Vagina (tissue), 2 donors: ENCODE data around the gene DAP3. TPM values are rescaled to one million over a fixed set of nuclear protein-coding genes. Genes with fewer than 3 reads are reported as not detected.
"Not testable (repeated sequence)": the region's sequence is repeated elsewhere in the genome, so short reads cannot be mapped to it uniquely, and the experiment has no call there.

ENCODE experiments used
- DNase-seq, 2 donors: peaks; one replicate each; pipeline ENCODE4 v3.0.0-alpha.2; 2017; ENCODE audit errors: extremely low spot score in 2 of 2
- H3K27ac ChIP-seq: fragments of 200-600 bp; sonication (generic); one replicate; pipeline ENCODE4 v1.5.1; 2019
- H3K27me3 ChIP-seq: fragments of 200-600 bp; sonication (generic); one replicate; pipeline ENCODE4 v1.5.1; 2019
- H3K36me3 ChIP-seq, 2 donors: fragments of 200-600 bp; sonication (generic); one replicate each; pipeline ENCODE4 v1.5.1; 2017 to 2019
- H3K4me1 ChIP-seq: fragments of 200-600 bp; sonication (generic); one replicate; pipeline ENCODE4 v1.5.1; 2019
- H3K4me3 ChIP-seq, 2 donors: fragments of 200-600 bp; sonication (generic); 1 replicate in 1 of 2; 2 replicates in 1 of 2; pipeline ENCODE4 v1.5.1; 2016 to 2019
- H3K9me3 ChIP-seq: fragments of 200-600 bp; sonication (generic); one replicate; pipeline ENCODE4 v1.5.1; 2019
- POLR2A ChIP-seq, 2 donors: fragments of 450-650 bp; IDR thresholded peaks; one replicate each; pipeline ENCODE4 v1.6.1; 2017; ENCODE audit warnings: antibody characterized with exemption in 2 of 2, mild to moderate bottlenecking in 2 of 2, moderate library complexity in 2 of 2
- POLR2AphosphoS5 ChIP-seq, 2 donors: sonication (generic); formaldehyde crosslinking; IDR thresholded peaks; one replicate each; pipeline ENCODE4 v1.9.0; 2017; ENCODE audit warnings: antibody characterized with exemption in 2 of 2, mild to moderate bottlenecking in 2 of 2, low read depth in 1 of 2; ENCODE audit not compliant: insufficient read depth in 1 of 2
- intact Hi-C: fragments of 100-400 bp; cut with DNase I; formaldehyde crosslinking; loops from one replicate; pipeline ENCODE4 v1.15.1; 2023
- total RNA-seq: library from RNA; depleted of rRNA; stranded (reverse); fragments of >200 nt; gene quantifications from one replicate; pipeline ENCODE4 v1.2.3, GENCODE V29; 2016
- TF ChIP-seq, protein P1 (sequence below), 3 experiments: fragments of 450-650 bp in 2 of 3; fragments of 200-600 bp in 1 of 3; sonication (generic) in 1 of 3; IDR thresholded peaks; one replicate each; pipeline ENCODE4 v1.5.1; 2017 to 2019; ENCODE audit warnings: antibody characterized with exemption in 3 of 3, mild to moderate bottlenecking in 2 of 3, moderate library complexity in 2 of 3

DAP3 gene
- total RNA-seq, 1 donor from 2014 or later, result 129 TPM

DNA sequence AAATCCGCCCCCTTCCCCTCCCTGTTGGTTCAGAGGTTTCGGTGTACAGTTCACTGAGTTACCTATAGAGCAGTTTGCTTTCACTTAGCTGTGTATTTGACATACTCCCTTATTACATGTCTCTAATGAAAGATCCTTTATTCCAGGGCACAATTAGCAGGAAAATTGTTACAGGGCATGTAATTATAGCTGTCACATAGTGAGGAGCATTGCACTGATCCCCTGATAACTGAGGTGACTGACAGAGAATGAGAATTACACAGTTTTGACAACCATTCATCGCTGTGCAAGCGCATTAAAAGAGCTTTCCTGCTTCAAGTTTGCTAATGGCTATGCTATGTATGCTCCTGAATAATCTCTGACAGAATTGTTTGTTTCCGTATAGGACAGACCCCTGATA is 26.9 kb downstream of the DAP3 start:
- TF ChIP-seq POLR2AphosphoS5 (IDR thresholded peaks at IDR 0.05; ENCODE audit: insufficient read depth in 1 of 2, low read depth in 1 of 2) (no peak), POLR2A (IDR thresholded peaks at IDR 0.05) (no peak)
- TF ChIP-seq, protein P1, sequence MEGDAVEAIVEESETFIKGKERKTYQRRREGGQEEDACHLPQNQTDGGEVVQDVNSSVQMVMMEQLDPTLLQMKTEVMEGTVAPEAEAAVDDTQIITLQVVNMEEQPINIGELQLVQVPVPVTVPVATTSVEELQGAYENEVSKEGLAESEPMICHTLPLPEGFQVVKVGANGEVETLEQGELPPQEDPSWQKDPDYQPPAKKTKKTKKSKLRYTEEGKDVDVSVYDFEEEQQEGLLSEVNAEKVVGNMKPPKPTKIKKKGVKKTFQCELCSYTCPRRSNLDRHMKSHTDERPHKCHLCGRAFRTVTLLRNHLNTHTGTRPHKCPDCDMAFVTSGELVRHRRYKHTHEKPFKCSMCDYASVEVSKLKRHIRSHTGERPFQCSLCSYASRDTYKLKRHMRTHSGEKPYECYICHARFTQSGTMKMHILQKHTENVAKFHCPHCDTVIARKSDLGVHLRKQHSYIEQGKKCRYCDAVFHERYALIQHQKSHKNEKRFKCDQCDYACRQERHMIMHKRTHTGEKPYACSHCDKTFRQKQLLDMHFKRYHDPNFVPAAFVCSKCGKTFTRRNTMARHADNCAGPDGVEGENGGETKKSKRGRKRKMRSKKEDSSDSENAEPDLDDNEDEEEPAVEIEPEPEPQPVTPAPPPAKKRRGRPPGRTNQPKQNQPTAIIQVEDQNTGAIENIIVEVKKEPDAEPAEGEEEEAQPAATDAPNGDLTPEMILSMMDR (IDR thresholded peaks at IDR 0.05), result no peak
- no peak overlapping the region for H3K4me3 ChIP-seq
- intact Hi-C loops, result no loop called here
- no peaks in the 10 kb centered on the region for H3K9me3 ChIP-seq
- H3K4me1 ChIP-seq, result no peaks in the 10 kb centered on the region
- no peak for DNase-seq
- no peaks in the 10 kb centered on the region for H3K36me3 ChIP-seq
- H3K27ac ChIP-seq, result no peak overlapping the region
- no peaks in the 10 kb centered on the region for H3K27me3 ChIP-seq

DNA sequence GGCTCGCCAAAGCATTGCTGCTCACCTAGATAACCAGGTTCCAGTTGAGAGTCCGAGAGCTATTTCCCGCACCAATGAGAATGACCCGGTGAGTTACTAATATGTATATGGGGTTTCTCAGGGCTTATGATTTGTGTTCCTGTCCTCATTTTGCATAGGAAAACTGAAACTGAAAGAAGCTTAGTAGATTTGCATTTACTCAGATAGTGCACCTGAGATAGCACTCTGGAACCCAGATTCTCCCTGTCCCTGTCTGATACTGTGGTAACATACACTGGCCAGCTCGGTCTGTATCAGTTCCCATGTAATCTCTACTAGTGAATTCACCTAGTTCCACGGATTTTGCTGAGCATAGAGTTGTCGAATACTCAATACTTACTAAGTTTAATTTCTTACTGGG is 28.1 kb downstream of the DAP3 start:
- no peak for TF ChIP-seq POLR2A (IDR thresholded peaks at IDR 0.05)
- TF ChIP-seq, protein P1 (IDR thresholded peaks at IDR 0.05), result no peak
- TF ChIP-seq POLR2AphosphoS5 (IDR thresholded peaks at IDR 0.05; ENCODE audit: insufficient read depth in 1 of 2, low read depth in 1 of 2), result no peak
- H3K4me1 ChIP-seq, result no peaks in the 10 kb centered on the region
- H3K27me3 ChIP-seq, result no peaks in the 10 kb centered on the region
- no peak overlapping the region for H3K4me3 ChIP-seq
- DNase-seq, result no peak
- no peak overlapping the region for H3K27ac ChIP-seq
- no peaks in the 10 kb centered on the region for H3K36me3 ChIP-seq
- intact Hi-C loops, result no loop called here
- H3K9me3 ChIP-seq, result no peaks in the 10 kb centered on the region

GRCh38 chr1:155718524-155719115 is 29.7 kb downstream of the DAP3 start:
- H3K4me1 ChIP-seq, H3K36me3 ChIP-seq, H3K27ac ChIP-seq, H3K4me3 ChIP-seq, H3K9me3 ChIP-seq, H3K27me3 ChIP-seq, DNase-seq, intact Hi-C loops: not testable (repeated sequence)

GRCh38 chr1:155719703-155720102 is 30.8 kb downstream of the DAP3 start:
- intact Hi-C loops, result no loop called here
- no peak for DNase-seq
- Histone ChIP-seq H3K4me3 (no peak overlapping the region), H3K27ac (no peak overlapping the region), H3K36me3 (no peaks in the 10 kb centered on the region), H3K27me3 (no peaks in the 10 kb centered on the region), H3K4me1 (no peaks in the 10 kb centered on the region), H3K9me3 (no peaks in the 10 kb centered on the region)
- TF ChIP-seq, protein P1 (IDR thresholded peaks at IDR 0.05), result no peak

DNA sequence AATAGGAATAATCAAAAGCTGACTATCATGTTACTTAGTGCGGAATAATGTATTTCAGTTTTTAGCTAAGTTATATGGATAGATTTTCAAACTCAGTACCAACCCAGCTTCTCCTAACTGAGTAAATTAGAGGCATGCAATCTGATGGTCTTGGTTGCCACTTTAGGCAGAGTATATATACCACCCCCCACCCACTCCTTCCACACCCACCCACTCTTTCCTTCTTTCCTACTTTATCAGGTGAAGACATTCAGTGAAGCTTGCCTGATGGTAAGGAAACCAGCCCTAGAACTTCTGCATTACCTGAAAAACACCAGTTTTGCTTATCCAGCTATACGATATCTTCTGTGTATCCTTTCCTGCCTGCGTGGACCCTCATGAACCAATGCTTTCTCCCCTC is 36.3 kb downstream of the DAP3 start:
- Histone ChIP-seq H3K27me3 (no peaks in the 10 kb centered on the region), H3K9me3 (no peaks in the 10 kb centered on the region), H3K4me3 (no peak overlapping the region), H3K27ac (no peak overlapping the region), H3K36me3 (peaks cover 0 to 7% of the 10 kb centered on the region in 2 donors), H3K4me1 (no peaks in the 10 kb centered on the region)
- no peak for TF ChIP-seq POLR2AphosphoS5 (IDR thresholded peaks at IDR 0.05; ENCODE audit: insufficient read depth in 1 of 2, low read depth in 1 of 2)
- TF ChIP-seq, protein P1 (IDR thresholded peaks at IDR 0.05), result no peak
- DNase-seq, result no peak
- intact Hi-C loops, result no loop called here
